HG03159 (cell line): ENCODE measurements around the gene NAT10.

ENCODE experiments used
- ATAC-seq: cut with Tn5 transposase; IDR thresholded peaks from one replicate; pipeline ENCODE4 v1.9.1; 2021; ENCODE audit warnings: mild to moderate bottlenecking, moderate library complexity; ENCODE audit not compliant: unreplicated experiment

NAT10 gene

GRCh38 chr11:34185926-34186841 is 80.8 kb downstream of the NAT10 start:
- no peak for ATAC-seq

GRCh38 chr11:34188181-34188580 is 82.8 kb downstream of the NAT10 start:
- no peak for ATAC-seq

GRCh38 chr11:34189191-34189590 is 83.8 kb downstream of the NAT10 start:
- no peak for ATAC-seq

- ATAC-seq, result no peak
Observed at GRCh38 chr11:34190192-34191139, 85.0 kb downstream of the NAT10 start.

- ATAC-seq, result no peak
Observed at GRCh38 chr11:34191578-34191977, 86.1 kb downstream of the NAT10 start.

- ATAC-seq, result no peak
Observed at GRCh38 chr11:34192481-34193401, 87.3 kb downstream of the NAT10 start.

- ATAC-seq, result no peak
Observed at GRCh38 chr11:34194576-34195335, 89.3 kb downstream of the NAT10 start.
